A673 (cell line): ENCODE results near the gene SRGAP1. TPM values are rescaled to one million over a fixed set of nuclear protein-coding genes. Genes with fewer than 3 reads are reported as not detected.

Source experiments
- BruUV-seq: library from RNA; stranded (reverse); fragments of 400-500 nt; replicated peaks from 2 replicates; lab custom pipeline; 2021; lab: Mats Ljungman, UMichigan
- CTCF ChIA-PET: fragments of 300-600 bp; sonication (Branson Sonifier 250); formaldehyde crosslinking; loops from one replicate; lab custom pipeline; 2022; ENCODE audit warnings: antibody characterized with exemption; lab: Charles Lee
- POLR2A ChIA-PET: fragments of 300-600 bp; sonication (Branson Sonifier 250); formaldehyde crosslinking; loops from one replicate; lab custom pipeline; 2022; ENCODE audit warnings: antibody characterized with exemption; ENCODE audit not compliant: low non-redundant PET; lab: Charles Lee
- DNase-seq: peaks from one replicate; pipeline ENCODE4 v3.0.0-alpha.2; 2015; ENCODE audit warnings: low spot score
- H3K27ac ChIP-seq: fragments of 200-600 bp; sonication (generic); 2 replicates; pipeline ENCODE4 v1.5.1; 2016; ENCODE audit warnings: mixed run types, low read depth, mild to moderate bottlenecking, mixed read lengths, antibody characterized with exemption, low read length; ENCODE audit not compliant: poor library complexity, severe bottlenecking
- H3K27me3 ChIP-seq: fragments of 200-600 bp; sonication (generic); replicated peaks from 2 replicates; pipeline ENCODE4 v1.6.1; 2017; ENCODE audit warnings: mixed run types, low read depth, mild to moderate bottlenecking, mixed read lengths, antibody characterized with exemption, low read length; ENCODE audit not compliant: insufficient read depth, poor library complexity
- H3K36me3 ChIP-seq: fragments of 200-600 bp; sonication (generic); 2 replicates; pipeline ENCODE4 v1.6.1; 2016; ENCODE audit warnings: mixed run types, mild to moderate bottlenecking, mixed read lengths, antibody characterized with exemption, low read length; ENCODE audit not compliant: insufficient read depth, poor library complexity, severe bottlenecking
- H3K4me1 ChIP-seq: fragments of 200-600 bp; sonication (generic); 2 replicates; pipeline ENCODE4 v1.6.1; 2017; ENCODE audit warnings: mixed run types, mild to moderate bottlenecking, mixed read lengths, antibody characterized with exemption, low read length; ENCODE audit not compliant: insufficient read depth, poor library complexity, severe bottlenecking
- H3K4me3 ChIP-seq: fragments of 200-600 bp; sonication (generic); 2 replicates; pipeline ENCODE4 v1.5.1; 2016; ENCODE audit warnings: low read depth, mixed run types, mild to moderate bottlenecking, mixed read lengths, low read length; ENCODE audit not compliant: poor library complexity, severe bottlenecking
- H3K9me3 ChIP-seq: fragments of 200-600 bp; sonication (generic); 2 replicates; pipeline ENCODE4 v1.6.1; 2016; ENCODE audit warnings: mixed run types, low read depth, mild to moderate bottlenecking, mixed read lengths, antibody characterized with exemption, low read length; ENCODE audit not compliant: poor library complexity, severe bottlenecking
- CTCF ChIP-seq: fragments of 300-800, 200-600 bp; sonication (generic); conservative IDR thresholded peaks from 2 replicates; pipeline ENCODE4 v1.5.1; 2017; ENCODE audit warnings: low read depth, mild to moderate bottlenecking, antibody characterized with exemption, low read length, moderate library complexity, mixed read lengths
- EZH2 ChIP-seq: fragments of 200-600 bp; sonication (generic); IDR thresholded peaks from 2 replicates; pipeline ENCODE4 v1.6.1; 2017; ENCODE audit warnings: borderline replicate concordance, low read depth, mild to moderate bottlenecking, mixed read lengths, antibody characterized with exemption, low read length; ENCODE audit not compliant: poor library complexity, severe bottlenecking
- intact Hi-C: fragments of 100-400 bp; cut with micrococcal nuclease; formaldehyde crosslinking; loops from one replicate; pipeline ENCODE4 v1.10.0; 2022; ENCODE audit not compliant: unreplicated experiment
- total RNA-seq: library from RNA; stranded (reverse); gene quantifications from 2 replicates; pipeline ENCODE4 v1.2.3, GENCODE V29; 2021

SRGAP1 gene
- total RNA-seq, 1 experiment from 2014 or later = 9.7 TPM

- H3K9me3 ChIP-seq = no peaks in the 10 kb centered on the region
- no peaks in the 10 kb centered on the region for H3K27me3 ChIP-seq
- peak overlapping the region; percentile 11 for H3K27ac ChIP-seq
- intact Hi-C loops = loop anchor here (10.0 kb wide), 1 partner anchor 128 kb away; no protein-coding TSS in a partner anchor
- peak overlapping the region; percentile 80 for H3K4me3 ChIP-seq
- no peaks in the 10 kb centered on the region for H3K36me3 ChIP-seq
- POLR2A ChIA-PET = no interaction called here
- no peak for DNase-seq
- BruUV-seq = no TSS peak
- CTCF ChIA-PET = no interaction called here
- TF ChIP-seq CTCF = no peak
- TF ChIP-seq EZH2 = no peak
- peaks cover 11% of the 10 kb centered on the region for H3K4me1 ChIP-seq
These were observed 1.9 kb downstream of the SRGAP1 start for GRCh38 chr12:63846238-63846967.

GRCh38 chr12:63848450-63848849 lies 4.0 kb downstream of the SRGAP1 start:
- H3K27ac ChIP-seq = no peak overlapping the region
- CTCF ChIA-PET = no interaction called here
- POLR2A ChIA-PET = no interaction called here
- no peaks in the 10 kb centered on the region for H3K9me3 ChIP-seq
- TF ChIP-seq EZH2 (no peak), CTCF (no peak)
- H3K4me3 ChIP-seq = no peak overlapping the region
- H3K36me3 ChIP-seq = no peaks in the 10 kb centered on the region
- DNase-seq = no peak
- BruUV-seq = no TSS peak
- no peaks in the 10 kb centered on the region for H3K27me3 ChIP-seq
- intact Hi-C loops = loop anchor here (10.0 kb wide), 1 partner anchor 126 kb away; no protein-coding TSS in a partner anchor
- peaks cover 11% of the 10 kb centered on the region for H3K4me1 ChIP-seq

GRCh38 chr12:63849106-63849620 lies 4.7 kb downstream of the SRGAP1 start:
- Histone ChIP-seq H3K4me1 (peaks cover 11% of the 10 kb centered on the region), H3K9me3 (no peaks in the 10 kb centered on the region), H3K27me3 (no peaks in the 10 kb centered on the region), H3K27ac (no peak overlapping the region), H3K36me3 (no peaks in the 10 kb centered on the region), H3K4me3 (no peak overlapping the region)
- ChIA-PET CTCF (no interaction called here), POLR2A (no interaction called here)
- intact Hi-C loops = loop anchor here (10.0 kb wide), 1 partner anchor 126 kb away; no protein-coding TSS in a partner anchor
- no peak for DNase-seq
- BruUV-seq = no TSS peak
- TF ChIP-seq EZH2 (no peak), CTCF (no peak)
